HG02840 (cell line): ENCODE data around the gene SORCS3.

Source experiments
- ATAC-seq: cut with Tn5 transposase; IDR thresholded peaks from one replicate; pipeline ENCODE4 v1.9.1; 2021; ENCODE audit warnings: mild to moderate bottlenecking, moderate library complexity, moderate number of reproducible peaks; ENCODE audit not compliant: unreplicated experiment, low FRiP score

SORCS3 gene

GRCh38 chr10:105210546-105210945 lies 569.5 kb downstream of the SORCS3 start:
- no peak for ATAC-seq

GRCh38 chr10:105237685-105238084 lies 596.6 kb downstream of the SORCS3 start:
- no peak for ATAC-seq

- no peak for ATAC-seq
Measured at GRCh38 chr10:105239311-105240219, 598.5 kb downstream of the SORCS3 start.

- no peak for ATAC-seq
Measured at GRCh38 chr10:105241254-105241653, 600.2 kb downstream of the SORCS3 start.

- no peak for ATAC-seq
Measured at GRCh38 chr10:105243381-105243780, 602.3 kb downstream of the SORCS3 start.

- no peak for ATAC-seq
Measured at GRCh38 chr10:105243825-105244224, 602.7 kb downstream of the SORCS3 start.

- ATAC-seq, result no peak
Measured at GRCh38 chr10:105247831-105248499, 606.9 kb downstream of the SORCS3 start.

- no peak for ATAC-seq
Measured at GRCh38 chr10:105252911-105253310, 611.8 kb downstream of the SORCS3 start.

GRCh38 chr10:105253515-105254212 lies 612.6 kb downstream of the SORCS3 start:
- ATAC-seq, result no peak

GRCh38 chr10:105258036-105258673 lies 617.1 kb downstream of the SORCS3 start:
- ATAC-seq, result no peak

- no peak for ATAC-seq
Measured at GRCh38 chr10:105258674-105259065, 617.6 kb downstream of the SORCS3 start.

- no peak for ATAC-seq
Measured at GRCh38 chr10:105259201-105259600, 618.1 kb downstream of the SORCS3 start.

- ATAC-seq, result no peak
Measured at GRCh38 chr10:105262666-105263065, 621.6 kb downstream of the SORCS3 start.

GRCh38 chr10:105266966-105267539 lies 626.0 kb downstream of the SORCS3 start:
- no peak for ATAC-seq

GRCh38 chr10:105268961-105269360 lies 627.9 kb downstream of the SORCS3 start:
- no peak for ATAC-seq

- ATAC-seq, result no peak
Measured at GRCh38 chr10:105269689-105270088, 628.6 kb downstream of the SORCS3 start.

GRCh38 chr10:105274556-105275070 lies 633.5 kb downstream of the SORCS3 start:
- ATAC-seq, result no peak

- ATAC-seq, result no peak
Measured at GRCh38 chr10:105278439-105278838, 637.3 kb downstream of the SORCS3 start.

- no peak for ATAC-seq
Measured at GRCh38 chr10:105279101-105279500, 638.0 kb downstream of the SORCS3 start.

- no peak for ATAC-seq
Measured at GRCh38 chr10:105280895-105281294, 639.8 kb downstream of the SORCS3 start.
